NCI-H2196 (cell line): ENCODE data around the gene FOXA1.

Source experiments
- DNase-seq: peaks from one replicate; lab custom pipeline; 2025; ENCODE audit not compliant: unreplicated experiment; lab: John Stamatoyannopoulos, UW

The FOXA1 gene

DNA sequence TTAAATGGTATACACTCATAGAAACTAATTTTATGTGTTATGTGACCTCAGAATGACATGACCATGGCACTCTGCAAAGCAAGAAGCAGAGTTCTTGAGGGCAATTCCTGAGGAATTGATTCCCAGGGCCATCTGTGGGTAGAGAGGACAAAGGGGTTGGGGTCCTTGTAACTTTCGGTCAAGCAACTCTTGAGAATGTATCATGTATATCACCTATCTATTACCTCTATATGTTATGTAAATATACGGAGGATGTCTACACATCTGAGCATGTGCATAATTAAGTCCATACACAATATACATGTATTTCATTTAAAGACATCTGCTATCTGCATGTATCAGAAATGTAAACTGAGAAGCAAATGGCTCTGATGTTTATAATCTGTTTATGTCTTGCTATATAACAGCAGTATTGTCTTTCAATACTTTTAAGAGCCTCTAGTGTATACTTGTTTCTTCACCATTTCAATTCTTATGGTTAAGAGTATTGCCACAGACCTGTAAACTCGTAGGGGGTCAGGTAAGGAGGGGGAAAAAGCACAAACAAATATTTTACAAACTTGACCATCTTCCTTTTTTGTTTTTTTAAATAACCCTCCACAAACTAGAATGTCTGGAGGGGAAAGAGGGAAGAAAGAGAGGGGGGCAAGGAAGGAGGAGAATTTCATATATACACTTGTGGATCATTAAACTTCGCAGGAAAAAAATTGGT lies 4.5 kb downstream of the FOXA1 start:
- peak; percentile 20 for DNase-seq

GRCh38 chr14:37589715-37590427 lies 5.2 kb downstream of the FOXA1 start:
- DNase-seq = peak; percentile 26

DNA sequence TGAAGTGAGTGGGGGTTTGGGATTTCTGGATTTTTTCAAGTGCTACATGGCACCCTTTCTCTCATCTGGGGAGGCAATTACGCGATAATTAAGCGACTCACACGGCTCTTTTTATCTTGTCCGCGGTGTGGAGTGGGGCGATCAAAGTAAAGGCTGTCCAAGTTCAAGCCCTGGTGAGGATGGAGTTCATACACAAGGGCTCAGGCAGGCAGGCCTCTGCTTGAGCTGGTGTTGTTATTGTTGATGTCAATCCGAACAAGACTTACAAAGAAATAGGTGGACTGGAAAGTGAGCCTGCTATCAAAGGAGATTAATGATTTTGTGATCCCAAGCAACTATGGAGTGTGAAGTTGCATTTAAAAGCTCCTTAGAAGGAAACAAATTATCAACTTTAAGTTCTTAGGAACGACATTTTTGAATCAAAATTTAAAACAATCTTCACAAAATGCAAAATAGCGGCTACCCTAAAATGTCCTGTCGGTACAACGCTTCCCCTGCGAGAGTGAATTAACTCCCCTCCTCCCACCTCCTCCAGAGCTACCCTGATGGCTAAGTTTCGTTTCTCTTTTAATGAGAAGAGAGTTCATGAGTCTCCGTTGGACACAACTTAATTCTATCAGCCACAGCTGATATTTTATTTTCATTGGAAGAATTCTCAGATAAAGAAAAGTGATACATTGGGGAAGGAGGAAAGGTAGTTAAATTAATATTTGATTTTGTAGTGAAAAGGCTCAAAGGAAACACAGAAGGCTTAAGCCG lies 5.9 kb downstream of the FOXA1 start:
- peak; percentile 75 for DNase-seq

DNA sequence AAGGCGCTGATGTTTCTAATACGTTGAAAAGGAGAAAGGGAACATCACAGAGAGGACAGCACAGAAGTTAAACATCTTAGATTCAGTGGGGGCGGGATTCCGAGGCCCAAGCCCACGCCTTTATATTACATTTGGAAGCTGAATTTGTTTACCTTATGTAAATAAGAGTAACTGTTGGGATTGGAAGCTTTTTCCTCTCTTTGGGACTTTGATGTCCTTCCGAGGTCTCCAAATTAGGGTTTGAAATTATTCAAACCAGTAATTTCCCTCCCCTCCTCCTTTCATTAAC lies 6.4 kb downstream of the FOXA1 start:
- peak; percentile 75 for DNase-seq

GRCh38 chr14:37587881-37588666 lies 7.0 kb downstream of the FOXA1 start:
- peak; percentile 45 for DNase-seq

- peak; percentile 25 for DNase-seq
Observed at GRCh38 chr14:37587131-37587803, 7.8 kb downstream of the FOXA1 start.

DNA sequence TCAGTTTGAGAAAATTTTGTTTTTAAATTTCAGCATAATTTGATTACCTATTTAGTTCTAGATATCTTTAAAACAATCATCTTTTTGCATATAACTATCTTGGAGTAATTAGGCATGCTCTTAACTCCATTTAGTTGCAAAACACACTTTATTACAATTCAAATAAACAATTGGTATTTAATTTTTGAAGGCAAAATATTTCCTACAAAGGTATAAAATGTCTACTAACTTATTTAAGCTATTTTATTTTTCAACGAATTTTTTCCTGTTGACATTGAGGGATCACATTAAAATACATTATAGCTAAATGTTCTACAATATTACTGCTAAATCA lies 8.3 kb downstream of the FOXA1 start:
- DNase-seq = no peak

DNA sequence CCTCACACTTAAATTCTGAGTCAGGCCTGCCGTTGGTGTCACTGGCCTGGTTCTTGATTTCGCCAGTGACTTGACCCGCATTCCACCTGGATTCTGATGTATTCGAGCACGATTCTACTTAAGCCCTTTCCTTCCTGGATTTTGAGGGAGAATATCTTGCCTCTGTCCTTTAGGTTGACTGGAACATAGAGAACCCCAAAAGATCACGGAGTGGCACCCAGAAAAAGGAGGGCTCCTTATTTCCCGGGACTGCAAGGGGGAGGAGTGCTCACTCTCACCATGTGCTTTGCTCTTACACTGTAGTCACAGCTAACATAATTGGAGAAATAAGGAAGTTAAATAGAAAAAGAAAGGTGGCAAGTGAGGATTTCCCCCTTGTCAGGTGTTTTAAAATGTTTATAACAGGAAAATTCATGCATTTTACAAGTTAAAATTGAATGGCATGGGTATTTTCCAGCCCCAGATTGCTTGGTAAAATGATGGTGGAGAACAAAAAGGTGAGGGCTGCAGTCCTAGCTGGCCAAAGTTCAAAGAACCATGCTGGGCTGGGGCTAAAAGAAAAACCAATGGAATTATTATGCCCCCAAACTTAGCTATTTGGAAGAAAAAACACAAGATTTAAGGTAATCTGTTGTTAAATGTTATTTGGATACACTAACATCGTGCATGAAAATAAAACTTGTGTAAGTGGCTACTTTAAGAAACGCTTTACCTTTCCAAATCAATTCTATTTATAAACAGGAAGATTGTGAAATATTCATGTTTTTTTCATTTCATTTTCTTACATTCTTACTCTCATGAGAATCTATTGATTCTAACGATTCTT lies 8.9 kb downstream of the FOXA1 start:
- DNase-seq = peak; percentile 31

GRCh38 chr14:37585101-37585511 lies 9.9 kb downstream of the FOXA1 start:
- peak; percentile 70 for DNase-seq

DNA sequence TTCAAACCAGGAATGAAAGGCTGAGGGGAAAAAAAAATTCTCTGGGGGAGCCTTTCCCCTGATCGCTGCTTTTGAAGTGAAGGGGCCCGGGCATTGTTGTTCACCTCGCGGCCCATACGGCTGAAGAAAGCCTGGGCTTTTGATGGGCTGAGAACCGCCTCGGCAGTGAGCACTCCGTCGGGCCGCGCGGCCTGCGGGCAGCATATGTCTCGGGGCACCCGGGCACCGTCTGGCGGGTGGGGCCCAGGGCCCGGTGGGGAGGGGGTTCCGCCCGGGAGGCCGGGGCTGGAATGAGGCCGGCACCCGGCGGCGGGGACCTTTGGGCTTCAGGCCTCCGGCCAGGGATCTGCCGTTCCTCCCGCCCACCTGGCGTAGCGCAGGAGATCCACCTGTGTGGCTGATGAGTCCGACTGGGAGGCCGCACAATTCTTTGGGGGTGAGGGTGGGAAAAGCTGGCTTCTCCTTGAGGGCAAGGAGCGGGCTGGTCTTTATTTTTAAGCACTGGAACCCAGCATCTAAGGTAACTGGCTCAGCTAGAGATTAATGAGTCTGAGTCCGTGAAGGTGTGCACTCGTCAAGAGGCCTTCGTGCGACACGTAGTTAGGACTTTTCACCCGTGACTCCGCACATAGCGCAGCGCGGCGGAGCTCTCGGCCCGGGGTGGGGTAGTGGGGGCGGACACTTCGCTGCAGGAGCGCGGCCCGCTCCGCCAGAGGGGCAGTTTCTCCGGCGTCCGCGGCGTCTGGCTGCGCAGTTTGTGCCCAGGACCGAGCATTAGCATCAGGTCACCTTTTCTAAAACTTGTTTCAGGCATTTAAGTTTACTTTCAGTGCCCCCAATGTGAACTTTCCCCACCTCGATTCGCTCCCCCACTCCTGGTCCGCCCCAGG lies 10.6 kb downstream of the FOXA1 start:
- DNase-seq = peak; percentile 78

DNA sequence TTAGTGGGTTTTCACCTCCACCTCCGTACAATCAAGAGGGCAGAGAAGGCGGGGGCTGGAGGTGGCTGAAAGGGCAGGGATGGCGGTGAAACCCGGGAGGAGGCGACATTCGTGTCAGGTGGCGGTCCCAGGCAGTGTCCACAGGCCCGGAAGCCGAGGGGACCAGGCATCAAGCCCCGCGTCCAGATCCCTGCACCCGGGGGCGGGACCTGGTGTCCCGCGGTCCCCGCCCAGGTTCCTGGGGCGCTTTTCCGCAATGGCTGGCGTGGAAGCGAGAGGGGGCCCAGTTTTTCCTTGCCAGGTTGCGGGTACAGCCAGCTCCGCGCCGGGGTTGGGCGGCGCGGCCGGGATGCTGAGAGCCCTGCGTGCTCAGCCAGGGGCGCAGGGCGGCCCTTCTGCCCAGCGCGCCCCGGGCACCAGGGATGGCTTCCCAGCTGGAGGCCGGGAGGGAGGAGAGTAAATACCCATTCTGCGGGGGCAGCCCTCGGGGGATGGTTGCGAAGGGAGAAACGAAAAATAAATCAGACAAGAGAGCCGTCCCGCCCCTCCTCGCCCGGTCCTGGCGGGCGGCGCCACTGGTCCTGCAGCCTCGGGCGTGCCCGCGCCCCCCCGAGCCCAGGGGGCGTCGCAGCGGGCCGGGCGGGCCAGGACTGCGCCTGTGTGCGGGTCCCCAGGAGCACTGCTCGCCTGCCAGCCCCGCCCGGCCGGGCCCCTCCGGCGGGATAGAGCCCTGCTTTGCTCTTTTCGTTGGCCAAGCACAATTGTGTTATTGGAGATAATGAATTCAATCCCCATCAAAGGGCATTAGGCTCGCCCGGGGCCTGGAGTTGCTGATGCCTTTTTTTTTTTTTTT lies 11.5 kb downstream of the FOXA1 start:
- peak; percentile 82 for DNase-seq

DNA sequence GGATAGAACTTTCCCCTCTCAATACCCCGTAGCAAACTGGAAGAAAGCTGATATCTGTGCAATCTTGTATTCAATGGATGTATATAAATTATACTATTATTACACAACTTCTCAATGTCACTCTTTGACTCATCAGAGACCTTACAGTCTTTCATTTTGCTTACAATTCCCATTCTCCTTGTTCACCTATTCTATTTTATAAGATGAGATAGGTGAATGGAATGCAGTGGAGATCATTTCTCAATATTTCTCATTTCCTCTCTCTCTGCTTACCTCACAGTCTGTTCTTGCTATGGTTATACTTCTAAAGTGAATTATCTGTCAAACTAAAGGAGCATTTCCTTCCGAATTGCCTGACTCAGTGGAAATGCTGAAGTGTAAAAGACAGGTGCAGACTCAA lies 14.9 kb downstream of the FOXA1 start:
- no peak for DNase-seq

GRCh38 chr14:37579274-37579673 lies 15.8 kb downstream of the FOXA1 start:
- no peak for DNase-seq

- DNase-seq = no peak
Observed at GRCh38 chr14:37573356-37573755, 21.7 kb downstream of the FOXA1 start.

GRCh38 chr14:37571391-37571790 lies 23.7 kb downstream of the FOXA1 start:
- DNase-seq = no peak

GRCh38 chr14:37569729-37570128 lies 25.3 kb downstream of the FOXA1 start:
- DNase-seq = no peak

DNA sequence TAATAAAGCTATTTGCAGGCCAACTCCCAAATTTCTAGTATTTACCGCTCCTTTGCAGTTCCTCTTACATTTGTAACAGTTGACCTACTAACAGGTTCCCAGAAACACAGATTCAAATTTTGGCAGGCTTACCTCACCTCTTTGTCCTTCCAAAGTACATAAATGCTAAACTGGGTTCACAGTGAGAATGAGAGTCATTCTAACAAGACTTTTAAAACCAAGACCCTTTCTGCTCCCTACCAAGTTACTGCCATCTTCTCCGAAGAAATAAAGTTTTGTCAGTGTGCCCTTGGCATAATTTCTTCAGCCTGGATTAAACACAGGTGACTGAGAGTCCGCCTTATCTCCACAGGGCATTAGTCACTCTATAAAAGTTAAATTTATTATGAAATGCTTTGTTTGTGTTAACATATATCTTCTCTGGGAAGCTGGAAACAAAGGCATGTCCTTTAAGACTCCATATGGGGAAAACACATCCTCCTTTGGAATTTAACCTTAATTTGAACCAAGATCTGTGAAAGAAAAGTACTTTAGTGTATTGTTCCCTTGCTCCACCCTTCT lies 28.2 kb downstream of the FOXA1 start:
- peak; percentile 13 for DNase-seq

DNA sequence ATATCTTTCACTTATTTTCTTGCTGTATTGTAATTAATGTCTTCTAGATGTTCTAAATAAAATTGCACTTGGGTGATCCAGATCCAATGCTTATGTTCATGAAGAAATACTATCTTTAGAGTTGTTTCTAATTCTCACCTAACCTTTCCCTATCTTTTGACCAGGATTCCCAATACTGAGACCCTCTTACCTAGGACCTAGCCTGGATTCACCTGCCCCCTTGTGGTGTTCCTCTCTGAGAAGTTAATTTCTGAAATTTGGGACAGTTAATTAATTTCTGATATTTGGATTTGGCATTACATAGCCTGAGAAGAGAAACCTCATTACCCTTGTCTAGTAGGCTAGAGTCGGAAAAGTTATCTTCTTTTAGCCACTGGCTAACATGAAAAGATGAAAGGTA lies 29.5 kb downstream of the FOXA1 start:
- no peak for DNase-seq
